Skeletal muscle tissue (tissue), 4 donors: ENCODE measurements around the gene MBLAC1. TPM values are rescaled to one million over a fixed set of nuclear protein-coding genes. Genes with fewer than 3 reads are reported as not detected.

Experiments used
- H3K27ac ChIP-seq: one replicate; pipeline ENCODE4 v1.7.0; 2013; ENCODE audit warnings: mild to moderate bottlenecking, low read depth, low read length, inconsistent platforms
- H3K27me3 ChIP-seq, 3 donors: one replicate each; pipeline ENCODE4 v1.7.0; 2013; ENCODE audit warnings: low read length in 3 of 3; ENCODE audit not compliant: control insufficient read depth in 3 of 3, insufficient read depth in 3 of 3
- H3K36me3 ChIP-seq, 3 donors: one replicate each; pipeline ENCODE4 v1.7.0; 2013; ENCODE audit warnings: low read length in 3 of 3; ENCODE audit not compliant: control insufficient read depth in 3 of 3, insufficient read depth in 3 of 3
- H3K4me1 ChIP-seq, 3 donors: one replicate each; pipeline ENCODE4 v1.7.0; 2013; ENCODE audit warnings: low read length in 3 of 3, mild to moderate bottlenecking in 3 of 3; ENCODE audit not compliant: control insufficient read depth in 3 of 3, insufficient read depth in 3 of 3
- H3K4me3 ChIP-seq, 3 donors: one replicate each; pipeline ENCODE4 v1.7.0; 2013; ENCODE audit warnings: low read length in 3 of 3
- H3K9ac ChIP-seq, 3 donors: one replicate each; pipeline ENCODE4 v1.7.0; 2013; ENCODE audit warnings: low read length in 3 of 3, mild to moderate bottlenecking in 3 of 3, moderate library complexity in 2 of 3, low read depth in 1 of 3
- H3K9me3 ChIP-seq, 3 donors: one replicate each; pipeline ENCODE4 v1.7.0; 2013; ENCODE audit warnings: low read length in 3 of 3; ENCODE audit not compliant: control insufficient read depth in 3 of 3
- total RNA-seq: library from RNA; depleted of rRNA; stranded (reverse); fragments of >200 nt; gene quantifications from one replicate; pipeline ENCODE4 v1.2.3, GENCODE V29; 2014
- donor health status: Osteomylitis.

MBLAC1 gene
- total RNA-seq, 1 donor from 2014 or later = 1.0 TPM

DNA sequence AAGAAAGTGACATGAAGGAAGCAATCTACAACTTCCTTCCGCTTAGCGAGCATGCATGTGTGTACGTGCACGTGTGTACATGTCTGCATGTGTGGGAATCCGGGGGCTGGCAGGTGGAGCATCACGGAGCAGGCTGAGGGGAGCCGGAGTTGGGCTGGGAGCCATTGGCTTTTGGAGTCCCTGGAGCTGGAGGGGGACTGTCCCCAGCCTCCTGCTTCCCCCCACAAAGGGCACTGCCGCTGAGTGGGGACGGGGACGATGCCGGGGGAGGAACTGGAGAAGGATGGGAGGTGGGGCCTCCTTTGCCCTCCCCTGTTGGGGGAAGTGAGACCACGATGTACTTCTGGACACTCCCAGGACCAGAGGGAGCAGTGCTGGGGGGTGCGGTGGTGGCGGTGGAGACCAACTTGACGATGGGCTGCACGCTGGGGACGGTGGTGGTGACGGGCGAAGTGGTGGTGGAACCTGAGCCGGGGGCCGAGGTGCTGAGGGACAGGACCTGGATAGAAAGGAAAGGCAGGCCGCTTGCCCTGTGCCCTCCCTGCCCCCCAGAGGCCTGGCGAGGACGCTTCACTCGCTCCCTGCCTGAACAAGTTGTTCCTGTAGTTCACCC is 19.5 kb upstream of the MBLAC1 start:
- Histone ChIP-seq H3K36me3 (peaks cover 51 to 65% (median 56%) of the 10 kb centered on the region in 3 donors), H3K27me3 (no peaks in the 10 kb centered on the region), H3K27ac (no peak overlapping the region), H3K4me3 (no peak overlapping the region), H3K9me3 (no peaks in the 10 kb centered on the region), H3K4me1 (peaks cover 5 to 6% (median 5%) of the 10 kb centered on the region in 3 donors), H3K9ac (no peak overlapping the region)

DNA sequence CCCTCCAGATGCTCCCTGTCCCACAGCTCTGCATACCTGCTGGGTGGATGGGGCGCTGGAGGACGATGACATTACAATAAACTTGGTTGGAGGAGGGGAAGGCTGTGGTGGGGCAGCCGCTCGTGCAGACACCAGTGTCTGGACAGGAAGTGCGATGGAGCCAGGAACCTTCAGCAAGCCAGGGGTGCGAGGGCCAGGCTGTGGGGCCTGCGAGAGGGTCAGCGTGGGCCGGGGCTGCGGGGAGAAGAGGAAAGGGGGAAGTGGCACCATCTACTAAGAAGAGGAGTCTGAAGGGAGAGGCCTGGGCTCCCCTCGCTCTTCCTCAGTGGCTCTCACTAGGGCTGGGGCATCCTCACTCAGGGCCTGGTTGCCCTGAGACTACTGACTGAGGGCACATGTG is 18.9 kb upstream of the MBLAC1 start:
- H3K36me3 ChIP-seq = peaks cover 55 to 65% (median 58%) of the 10 kb centered on the region in 3 donors
- H3K4me3 ChIP-seq = no peak overlapping the region
- H3K4me1 ChIP-seq = no peaks in the 10 kb centered on the region
- no peak overlapping the region for H3K27ac ChIP-seq
- no peaks in the 10 kb centered on the region for H3K9me3 ChIP-seq
- no peaks in the 10 kb centered on the region for H3K27me3 ChIP-seq
- no peak overlapping the region for H3K9ac ChIP-seq

DNA sequence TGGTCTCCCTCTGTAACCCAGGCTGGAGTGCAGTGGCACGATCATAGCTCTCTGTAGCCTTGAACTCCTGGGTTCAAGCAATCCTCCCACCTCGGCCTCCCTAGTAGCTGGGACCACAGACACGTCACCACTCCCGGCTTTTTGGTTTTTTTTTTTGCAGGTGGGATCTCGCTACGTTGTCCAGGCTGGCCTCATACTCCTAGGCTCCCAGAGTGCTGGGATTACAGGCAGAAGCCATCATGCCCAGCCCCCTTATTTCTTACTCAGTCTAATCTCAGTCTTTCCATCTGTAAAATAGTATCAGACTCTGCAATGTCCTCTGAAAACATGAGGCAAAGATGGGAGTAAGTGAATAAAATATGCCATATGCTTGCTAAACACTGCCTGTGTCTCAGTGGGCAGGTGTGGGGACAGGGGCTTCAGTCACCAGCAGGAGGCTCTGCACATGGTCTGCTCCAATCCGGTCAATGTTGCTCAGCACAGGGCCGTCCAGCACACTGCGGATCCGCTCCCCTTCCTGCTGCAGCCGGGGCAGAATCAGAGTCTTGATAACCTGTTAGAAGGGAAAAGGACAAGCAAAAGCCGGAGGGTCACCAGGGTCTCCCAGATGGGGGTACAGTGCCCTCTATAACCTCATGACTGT is 17.1 kb upstream of the MBLAC1 start:
- no peak overlapping the region for H3K9ac ChIP-seq
- no peak overlapping the region for H3K4me3 ChIP-seq
- H3K4me1 ChIP-seq = no peaks in the 10 kb centered on the region
- H3K27me3 ChIP-seq = no peaks in the 10 kb centered on the region
- H3K36me3 ChIP-seq = peaks cover 58 to 67% (median 63%) of the 10 kb centered on the region in 3 donors
- no peaks in the 10 kb centered on the region for H3K9me3 ChIP-seq
- H3K27ac ChIP-seq = no peak overlapping the region

DNA sequence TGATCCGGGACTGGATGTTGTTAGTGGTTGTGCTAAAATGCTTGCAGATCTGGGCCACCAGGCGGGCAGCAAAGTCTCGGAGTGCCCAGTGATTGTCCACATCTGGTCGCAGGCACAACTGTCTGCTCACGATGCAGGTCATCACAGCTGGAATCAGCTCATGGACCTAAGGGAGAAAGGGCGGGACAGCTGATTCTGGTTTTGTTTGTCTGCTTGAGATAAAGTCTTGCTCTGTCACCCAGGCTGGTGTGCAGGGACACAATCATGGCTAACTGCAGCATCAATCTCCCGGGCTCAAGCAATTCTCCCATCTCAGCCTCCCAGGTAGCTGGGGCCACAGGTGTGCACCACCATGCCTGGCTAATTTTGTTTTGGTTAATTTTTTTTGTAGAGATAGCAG is 15.6 kb upstream of the MBLAC1 start:
- H3K27me3 ChIP-seq = no peaks in the 10 kb centered on the region
- H3K9me3 ChIP-seq = no peaks in the 10 kb centered on the region
- H3K4me3 ChIP-seq = no peak overlapping the region
- H3K4me1 ChIP-seq = no peaks in the 10 kb centered on the region
- H3K27ac ChIP-seq = no peak overlapping the region
- H3K9ac ChIP-seq = no peak overlapping the region
- H3K36me3 ChIP-seq = peaks cover 48 to 53% (median 53%) of the 10 kb centered on the region in 3 donors

DNA sequence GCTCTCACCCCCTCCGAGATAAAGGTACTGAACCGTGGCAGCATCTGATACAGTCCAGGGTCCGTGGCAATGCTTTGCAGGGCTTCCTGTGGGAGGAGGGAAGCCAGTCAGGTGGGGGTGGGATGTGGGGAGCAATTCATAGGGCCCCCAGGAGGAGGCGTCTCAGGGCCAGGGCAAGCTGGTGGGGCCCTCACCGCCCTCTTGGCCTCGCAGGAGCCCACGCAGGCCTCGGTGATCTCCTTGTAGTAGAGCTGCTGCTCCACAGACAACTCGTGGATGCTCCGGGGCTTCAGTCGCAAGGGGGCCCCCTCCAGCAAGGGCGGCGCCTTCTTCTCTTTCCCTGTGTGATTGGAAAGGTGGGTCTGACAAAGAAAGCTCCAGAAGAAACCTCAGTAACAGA is 14.9 kb upstream of the MBLAC1 start:
- Histone ChIP-seq H3K27ac (no peak overlapping the region), H3K4me1 (no peaks in the 10 kb centered on the region), H3K9ac (no peak overlapping the region), H3K4me3 (no peak overlapping the region), H3K36me3 (peaks cover 43 to 49% (median 46%) of the 10 kb centered on the region in 3 donors), H3K9me3 (no peaks in the 10 kb centered on the region), H3K27me3 (no peaks in the 10 kb centered on the region)

DNA sequence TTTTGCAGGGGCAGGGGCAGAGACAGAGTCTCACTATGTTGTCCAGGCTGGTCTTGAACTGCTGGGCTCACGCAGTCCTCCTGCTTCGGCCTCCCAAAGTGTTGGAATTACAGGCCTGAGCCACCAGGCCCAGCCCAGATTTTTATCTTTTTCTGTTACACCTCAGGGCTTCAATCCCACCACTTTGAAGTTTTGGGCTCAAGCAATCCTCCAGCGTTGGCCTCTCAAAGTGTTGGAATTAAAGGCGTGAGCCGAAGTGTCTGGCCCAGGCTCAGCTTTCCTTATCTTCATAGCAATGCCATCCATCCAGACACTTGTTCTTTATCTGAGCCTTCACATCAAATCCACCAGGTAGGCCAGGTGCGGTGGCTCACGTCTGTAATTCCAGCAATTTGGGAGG is 11.7 kb upstream of the MBLAC1 start:
- H3K27me3 ChIP-seq = no peaks in the 10 kb centered on the region

DNA sequence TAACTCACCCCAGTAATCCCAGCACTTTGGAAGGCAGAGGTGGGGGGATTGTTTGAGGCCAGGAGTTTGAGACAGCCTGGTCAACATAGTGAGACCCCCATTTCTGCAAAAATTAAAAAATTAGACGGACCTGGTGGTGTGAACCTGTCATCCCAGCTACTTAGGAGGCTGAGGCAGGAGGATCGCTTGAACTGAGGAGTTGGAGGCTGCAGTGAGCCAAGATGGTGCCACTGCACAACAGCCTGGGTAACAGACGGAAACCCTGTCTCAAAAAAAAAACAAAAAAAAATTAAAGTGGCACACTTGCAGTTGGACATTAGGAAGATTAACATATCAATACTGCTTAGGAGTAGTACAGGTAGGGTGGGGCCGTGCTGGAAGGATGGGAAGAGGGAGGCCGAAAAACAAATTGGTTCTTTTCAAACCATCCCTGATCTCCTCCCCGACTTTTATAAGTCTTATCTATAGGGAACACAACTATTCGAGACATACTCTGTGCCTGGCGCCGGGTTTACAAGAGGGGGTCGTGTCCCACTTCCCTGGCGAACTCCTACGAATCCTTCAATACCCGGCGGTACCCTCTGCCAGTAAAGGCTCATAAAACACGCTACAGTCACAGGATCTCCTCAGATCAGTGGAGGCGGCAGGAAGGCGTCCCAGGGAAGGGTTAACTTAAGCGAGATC is 8.2 kb upstream of the MBLAC1 start:
- Histone ChIP-seq H3K9ac (peak overlapping the region; percentile 83 to 91 (median 89)), H3K36me3 (peaks cover 6 to 10% (median 8%) of the 10 kb centered on the region in 3 donors), H3K27ac (peak overlapping the region; percentile 85), H3K4me1 (peaks cover 15 to 30% (median 23%) of the 10 kb centered on the region in 3 donors), H3K4me3 (peak overlapping the region; percentile 86 to 99 (median 98)), H3K27me3 (no peaks in the 10 kb centered on the region), H3K9me3 (no peaks in the 10 kb centered on the region)

More for the DNA sequence above, 11.7 kb upstream of the MBLAC1 start:
- H3K4me3 ChIP-seq = no peak overlapping the region
- no peak overlapping the region for H3K27ac ChIP-seq
- peaks cover 25% of the 10 kb centered on the region in 3 donors for H3K36me3 ChIP-seq
- peaks cover 8 to 16% (median 14%) of the 10 kb centered on the region in 3 donors for H3K4me1 ChIP-seq
- H3K9ac ChIP-seq = no peak overlapping the region
- H3K9me3 ChIP-seq = no peaks in the 10 kb centered on the region

DNA sequence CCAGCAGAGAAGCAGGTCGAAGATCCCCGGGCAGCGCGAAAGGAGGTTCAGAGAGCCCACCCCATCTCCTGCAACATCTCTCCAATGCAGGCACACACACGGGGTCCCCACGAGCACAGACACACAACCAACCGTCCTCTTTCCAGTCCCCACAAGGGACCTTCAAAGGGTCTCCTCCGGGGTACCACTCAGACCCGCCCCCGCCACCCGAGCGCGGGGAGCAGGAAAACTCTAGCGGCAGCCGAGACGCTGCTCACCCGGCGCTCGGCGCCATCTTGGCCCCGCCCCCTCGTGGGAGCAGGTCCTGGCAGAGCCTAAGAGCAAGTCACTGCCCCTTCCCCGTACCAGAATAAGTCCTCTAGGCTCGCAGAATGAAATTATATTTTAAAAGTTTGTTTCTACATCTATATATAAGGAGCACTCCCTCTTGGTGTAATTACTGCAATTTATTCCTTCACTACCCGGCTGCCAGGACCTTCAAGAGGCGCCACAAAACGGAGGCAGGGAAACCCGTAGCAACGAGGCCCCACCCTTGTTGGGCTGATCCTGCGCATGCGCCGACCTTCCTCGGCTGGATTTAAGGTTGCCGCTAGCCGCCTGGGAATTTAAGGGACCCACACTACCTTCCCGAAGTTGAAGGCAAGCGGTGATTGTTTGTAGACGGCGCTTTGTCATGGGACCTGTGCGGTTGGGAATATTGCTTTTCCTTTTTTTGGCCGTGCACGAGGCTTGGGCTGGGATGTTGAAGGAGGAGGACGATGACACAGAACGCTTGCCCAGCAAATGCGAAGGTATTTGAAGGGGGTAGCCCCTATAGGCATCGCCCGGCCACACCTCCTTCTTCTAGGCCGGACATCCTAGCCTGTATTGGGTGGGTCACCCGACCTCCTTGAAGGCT is 7.4 kb upstream of the MBLAC1 start, which contains the start of the genes CNPY4 and TAF6:
Gene CNPY4, plus strand, starts transcription at position 563 of the 898 bp plus-strand sequence. Its CDS starts 111 bp downstream, at position 674.
Gene TAF6, minus strand, starts transcription at position 287 of the 898 bp plus-strand sequence. CDS start 5,149 bp downstream, outside the sequence.
- Histone ChIP-seq H3K27me3 (no peaks in the 10 kb centered on the region), H3K36me3 (peaks cover 0 to 4% (median 2%) of the 10 kb centered on the region in 3 donors), H3K9ac (peak within 1 kb of the TSS; percentile 83 to 91 (median 89)), H3K4me3 (peak within 1 kb of the TSS; percentile 86 to 99 (median 98)), H3K4me1 (peaks cover 15 to 30% (median 23%) of the 10 kb centered on the region in 3 donors), H3K9me3 (no peaks in the 10 kb centered on the region), H3K27ac (peak within 1 kb of the TSS; percentile 85)

DNA sequence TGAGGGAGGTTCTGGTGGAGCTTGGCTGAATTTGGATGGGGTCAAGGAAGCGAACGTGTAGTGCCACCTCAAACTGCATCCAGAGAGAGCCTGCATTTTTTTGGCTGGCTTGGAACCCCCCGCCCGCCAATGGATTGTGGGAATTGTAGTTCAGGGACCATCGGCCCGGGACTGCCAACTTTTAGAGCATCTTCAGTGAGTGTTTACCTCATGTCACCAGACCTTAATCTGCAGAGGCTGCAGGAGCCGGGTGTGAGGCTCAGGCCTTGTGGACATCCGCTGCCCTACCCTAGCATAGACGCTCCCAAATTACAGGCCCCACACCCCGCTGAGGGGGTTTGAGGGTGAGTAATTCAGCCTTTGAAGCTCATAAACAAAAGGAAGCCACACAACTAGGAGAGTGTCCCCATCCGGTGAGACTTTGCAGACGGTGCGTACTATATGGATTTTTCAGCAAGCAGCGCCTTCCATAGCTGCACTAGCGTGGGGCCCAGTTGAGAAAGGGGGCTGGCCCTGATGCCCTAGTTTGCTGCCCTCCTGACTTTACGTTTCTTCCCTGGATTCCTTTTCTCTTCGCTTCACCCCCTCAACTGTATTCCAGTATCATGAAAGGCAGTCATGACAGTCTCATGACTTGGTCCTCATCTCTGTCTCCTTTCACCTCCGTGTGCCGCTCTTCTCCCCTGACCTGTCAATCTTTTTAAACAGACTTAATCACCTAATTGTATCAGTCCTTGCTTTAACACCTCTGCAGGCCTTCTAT is 6.6 kb upstream of the MBLAC1 start:
- H3K4me3 ChIP-seq = peak overlapping the region; percentile 86 to 99 (median 98)
- no peaks in the 10 kb centered on the region for H3K9me3 ChIP-seq
- peaks cover under 1 to 4% (median 3%) of the 10 kb centered on the region in 3 donors for H3K36me3 ChIP-seq
- no peaks in the 10 kb centered on the region for H3K27me3 ChIP-seq
- peaks cover 15 to 36% (median 23%) of the 10 kb centered on the region in 3 donors for H3K4me1 ChIP-seq
- H3K27ac ChIP-seq = peak overlapping the region; percentile 85
- peak overlapping the region; percentile 83 to 91 (median 89) for H3K9ac ChIP-seq
